Muscle of leg (tissue), 11 donors: ENCODE results near the gene FRMD3. TPM values are rescaled to one million over a fixed set of nuclear protein-coding genes. Genes with fewer than 3 reads are reported as not detected.

Experiments used
- DNase-seq: peaks from one replicate; pipeline ENCODE4 v3.0.0; 2013
- H3K27ac ChIP-seq: one replicate; pipeline ENCODE4 v1.5.1; 2013; ENCODE audit warnings: mild to moderate bottlenecking, low read length, control low read depth
- H3K27me3 ChIP-seq: one replicate; pipeline ENCODE4 v1.6.1; 2013; ENCODE audit warnings: low read length; ENCODE audit not compliant: control insufficient read depth, insufficient read depth
- H3K36me3 ChIP-seq: one replicate; pipeline ENCODE4 v1.6.1; 2013; ENCODE audit warnings: low read length; ENCODE audit not compliant: control insufficient read depth, insufficient read depth
- H3K4me1 ChIP-seq: one replicate; pipeline ENCODE4 v1.6.1; 2013; ENCODE audit warnings: low read length; ENCODE audit not compliant: control insufficient read depth, insufficient read depth
- H3K4me3 ChIP-seq: one replicate; pipeline ENCODE4 v1.5.1; 2013; ENCODE audit warnings: low read length, control low read depth
- H3K9me3 ChIP-seq: replicated peaks from 2 replicates; pipeline ENCODE4 v1.6.1; 2013; ENCODE audit warnings: low read depth, low read length; ENCODE audit not compliant: control insufficient read depth
- WGBS: methylation state at CpG from one replicate; pipeline ENCODE4 v1.1.5; 2013; ENCODE audit warnings: missing lambda C conversion rate; ENCODE audit not compliant: insufficient coverage; 5-methylcytosine and 5-hydroxymethylcytosine counted together
- polyA plus RNA-seq, 8 donors: library from polyadenylated mRNA; unstranded; fragments of 120-200 nt; gene quantifications; one replicate each; pipeline versions ENCODE4 v1.2.1 to v1.2.3, GENCODE V29; 2013; ENCODE audit warnings: inconsistent platforms in 1 of 8, low replicate concordance in 1 of 8; ENCODE audit not compliant: insufficient read length in 8 of 8, insufficient read depth in 1 of 8
- total RNA-seq: library from RNA; stranded (reverse); fragments of 120-200 nt; gene quantifications from one replicate; pipeline ENCODE4 v1.2.4, GENCODE V29; 2013

The FRMD3 gene
- total and polyA plus RNA-seq, 9 donors = 21.4 to 37.5 (median 34.4) TPM

- no CpG with 5 or more reads among the region's 3 CpGs for WGBS
- no peaks in the 10 kb centered on the region for H3K9me3 ChIP-seq
- peaks cover 36% of the 10 kb centered on the region for H3K4me1 ChIP-seq
- no peaks in the 10 kb centered on the region for H3K27me3 ChIP-seq
- no peaks in the 10 kb centered on the region for H3K36me3 ChIP-seq
- DNase-seq = peak; percentile 87
- peak overlapping the region; percentile 89 for H3K27ac ChIP-seq
- H3K4me3 ChIP-seq = no peak overlapping the region
Measured at GRCh38 chr9:83285445-83286225, 252.6 kb downstream of the FRMD3 start.

- Histone ChIP-seq H3K4me1 (peaks cover 39% of the 10 kb centered on the region), H3K9me3 (no peaks in the 10 kb centered on the region), H3K4me3 (no peak overlapping the region), H3K27me3 (no peaks in the 10 kb centered on the region), H3K36me3 (no peaks in the 10 kb centered on the region), H3K27ac (peak overlapping the region; percentile 89)
- peak; percentile 76 for DNase-seq
- 69% methylated on average over 5 of the region's 5 CpGs for WGBS
Measured at GRCh38 chr9:83284746-83285145, 253.5 kb downstream of the FRMD3 start.

GRCh38 chr9:83283528-83283927 lies 254.7 kb downstream of the FRMD3 start:
- Histone ChIP-seq H3K9me3 (no peaks in the 10 kb centered on the region), H3K4me3 (no peak overlapping the region), H3K36me3 (no peaks in the 10 kb centered on the region), H3K4me1 (peaks cover 39% of the 10 kb centered on the region), H3K27ac (no peak overlapping the region), H3K27me3 (no peaks in the 10 kb centered on the region)
- no peak for DNase-seq
- WGBS = no CpG with 5 or more reads among the region's 2 CpGs

- no peaks in the 10 kb centered on the region for H3K27me3 ChIP-seq
- H3K9me3 ChIP-seq = no peaks in the 10 kb centered on the region
- WGBS = no CpG with 5 or more reads among the region's 7 CpGs
- no peaks in the 10 kb centered on the region for H3K36me3 ChIP-seq
- H3K4me3 ChIP-seq = no peak overlapping the region
- H3K4me1 ChIP-seq = peaks cover 34% of the 10 kb centered on the region
- peak overlapping the region; percentile 74 for H3K27ac ChIP-seq
- DNase-seq = peak; percentile 70
Measured at GRCh38 chr9:83281306-83282255, 256.6 kb downstream of the FRMD3 start.

- H3K36me3 ChIP-seq = no peaks in the 10 kb centered on the region
- no peaks in the 10 kb centered on the region for H3K9me3 ChIP-seq
- H3K4me1 ChIP-seq = peaks cover 30% of the 10 kb centered on the region
- H3K27me3 ChIP-seq = no peaks in the 10 kb centered on the region
- H3K27ac ChIP-seq = peak overlapping the region; percentile 74
- H3K4me3 ChIP-seq = no peak overlapping the region
- WGBS = no CpG with 5 or more reads among the region's 2 CpGs
- no peak for DNase-seq
Measured at GRCh38 chr9:83280790-83281189, 257.4 kb downstream of the FRMD3 start.

GRCh38 chr9:83280268-83280667 lies 257.9 kb downstream of the FRMD3 start:
- H3K4me3 ChIP-seq = no peak overlapping the region
- 86% methylated on average over 2 of the region's 5 CpGs for WGBS
- DNase-seq = no peak
- peaks cover 27% of the 10 kb centered on the region for H3K4me1 ChIP-seq
- H3K9me3 ChIP-seq = no peaks in the 10 kb centered on the region
- no peak overlapping the region for H3K27ac ChIP-seq
- H3K36me3 ChIP-seq = no peaks in the 10 kb centered on the region
- H3K27me3 ChIP-seq = no peaks in the 10 kb centered on the region

- Histone ChIP-seq H3K9me3 (no peaks in the 10 kb centered on the region), H3K4me3 (no peak overlapping the region), H3K36me3 (no peaks in the 10 kb centered on the region), H3K4me1 (peaks cover 5% of the 10 kb centered on the region), H3K27me3 (no peaks in the 10 kb centered on the region), H3K27ac (no peak overlapping the region)
- no peak for DNase-seq
- 87% methylated on average over 5 of the region's 5 CpGs for WGBS
Measured at GRCh38 chr9:83274787-83275186, 263.4 kb downstream of the FRMD3 start.

GRCh38 chr9:83271665-83272071 lies 266.5 kb downstream of the FRMD3 start:
- WGBS = 65% methylated on average over 2 of the region's 2 CpGs
- Histone ChIP-seq H3K36me3 (no peaks in the 10 kb centered on the region), H3K4me1 (peaks cover 8% of the 10 kb centered on the region), H3K9me3 (no peaks in the 10 kb centered on the region), H3K4me3 (no peak overlapping the region), H3K27ac (no peak overlapping the region), H3K27me3 (no peaks in the 10 kb centered on the region)
- DNase-seq = no peak

- H3K27me3 ChIP-seq = no peaks in the 10 kb centered on the region
- 88% methylated on average over 1 of the region's 3 CpGs for WGBS
- no peak for DNase-seq
- no peaks in the 10 kb centered on the region for H3K9me3 ChIP-seq
- peaks cover 9% of the 10 kb centered on the region for H3K4me1 ChIP-seq
- H3K27ac ChIP-seq = no peak overlapping the region
- H3K4me3 ChIP-seq = no peak overlapping the region
- H3K36me3 ChIP-seq = no peaks in the 10 kb centered on the region
Measured at GRCh38 chr9:83270116-83270515, 268.1 kb downstream of the FRMD3 start.

GRCh38 chr9:83267741-83268140 lies 270.5 kb downstream of the FRMD3 start:
- Histone ChIP-seq H3K27ac (no peak overlapping the region), H3K27me3 (no peaks in the 10 kb centered on the region), H3K9me3 (no peaks in the 10 kb centered on the region), H3K36me3 (no peaks in the 10 kb centered on the region), H3K4me1 (peaks cover 9% of the 10 kb centered on the region), H3K4me3 (no peak overlapping the region)
- DNase-seq = no peak
- WGBS = no CpG with 5 or more reads among the region's 5 CpGs
